Naive thymus-derived CD4-positive, alpha-beta T cell (primary cell): ENCODE data around the gene SAXO2. TPM values are rescaled to one million over a fixed set of nuclear protein-coding genes. Genes with fewer than 3 reads are reported as not detected.
A peak's percentile ranks its signal among the peaks of the same experiment; 100 is the strongest.
"Not testable (repeated sequence)": the region's sequence is repeated elsewhere in the genome, so short reads cannot be mapped to it uniquely, and the experiment has no call there.

ENCODE experiments used
- ATAC-seq: fragments of 150-1000 bp; cut with Tn5 transposase; 2 replicates; pipeline ENCODE4 v1.10.0; 2021; ENCODE audit warnings: mild to moderate bottlenecking, moderate library complexity
- CTCF ChIA-PET: fragments of 350-600 bp; sonication (Branson Sonifier 250); formaldehyde crosslinking; loops from one replicate; lab custom pipeline; 2021; ENCODE audit warnings: antibody characterized with exemption; lab: Charles Lee
- POLR2A ChIA-PET: fragments of 350-600 bp; sonication (Branson Sonifier 250); formaldehyde crosslinking; loops from one replicate; lab custom pipeline; 2021; ENCODE audit warnings: antibody characterized with exemption, inconsistent platforms; lab: Charles Lee
- DNase-seq, 9 donors: peaks; one replicate each; pipeline versions ENCODE4 v3.0.0 to v3.0.0-alpha.2; 2020 to 2022; ENCODE audit warnings: mixed read lengths in 1 of 9
- H3K27ac ChIP-seq: one replicate; pipeline ENCODE4 v1.7.0; 2013; ENCODE audit warnings: mild to moderate bottlenecking, low read depth, low read length, moderate library complexity
- H3K27me3 ChIP-seq, 2 donors: one replicate each; pipeline ENCODE4 v1.7.0; 2013; ENCODE audit warnings: low read length in 2 of 2, mild to moderate bottlenecking in 2 of 2, moderate library complexity in 2 of 2; ENCODE audit not compliant: control insufficient read depth in 2 of 2, insufficient read depth in 2 of 2
- H3K36me3 ChIP-seq, 3 experiments: 1 replicate in 2 of 3; 2 replicates in 1 of 3; pipeline ENCODE4 v1.7.0; 2013; ENCODE audit warnings: low read length in 3 of 3, mild to moderate bottlenecking in 3 of 3, moderate library complexity in 1 of 3; ENCODE audit not compliant: insufficient read depth in 3 of 3, control insufficient read depth in 2 of 3
- H3K4me1 ChIP-seq, 2 donors: one replicate each; pipeline ENCODE4 v1.7.0; 2013; ENCODE audit warnings: low read length in 2 of 2, mild to moderate bottlenecking in 2 of 2, moderate library complexity in 1 of 2; ENCODE audit not compliant: control insufficient read depth in 2 of 2, insufficient read depth in 2 of 2
- H3K4me3 ChIP-seq: 2 replicates; pipeline ENCODE4 v1.7.0; 2013; ENCODE audit warnings: mild to moderate bottlenecking, low read length
- H3K9me3 ChIP-seq, 3 experiments: 1 replicate in 2 of 3; 2 replicates in 1 of 3; pipeline ENCODE4 v1.7.0; 2013; ENCODE audit warnings: low read length in 3 of 3; ENCODE audit not compliant: control insufficient read depth in 2 of 3
- H3K27ac Mint-ChIP-seq, 9 donors: one replicate each; pipeline ENCODE4 v1.8.0; 2020 to 2022; ENCODE audit warnings: mixed read lengths in 9 of 9, mild to moderate bottlenecking in 8 of 9, moderate library complexity in 5 of 9, inconsistent platforms in 2 of 9
- H3K27me3 Mint-ChIP-seq, 5 donors: one replicate each; pipeline ENCODE4 v1.8.0; 2021 to 2022; ENCODE audit warnings: mixed read lengths in 5 of 5, mild to moderate bottlenecking in 1 of 5
- H3K36me3 Mint-ChIP-seq, 5 donors: one replicate each; pipeline ENCODE4 v1.8.0; 2020 to 2022; ENCODE audit warnings: mixed read lengths in 5 of 5, mild to moderate bottlenecking in 3 of 5, inconsistent platforms in 1 of 5
- H3K4me1 Mint-ChIP-seq, 7 donors: one replicate each; pipeline ENCODE4 v1.8.0; 2020 to 2022; ENCODE audit warnings: mixed read lengths in 7 of 7, mild to moderate bottlenecking in 3 of 7, inconsistent platforms in 1 of 7
- H3K4me3 Mint-ChIP-seq, 10 donors: one replicate each; pipeline ENCODE4 v1.8.0; 2020 to 2022; ENCODE audit warnings: mild to moderate bottlenecking in 10 of 10, mixed read lengths in 10 of 10, moderate library complexity in 6 of 10, inconsistent platforms in 2 of 10
- H3K9me3 Mint-ChIP-seq, 11 donors: one replicate each; pipeline ENCODE4 v1.8.0; 2020 to 2022; ENCODE audit warnings: mixed read lengths in 11 of 11, mild to moderate bottlenecking in 4 of 11, inconsistent platforms in 1 of 11, moderate library complexity in 1 of 11
- intact Hi-C, 2 donors: fragments of 100-400 bp; cut with micrococcal nuclease; formaldehyde crosslinking; loops; one replicate each; pipeline ENCODE4 v1.15.1; 2023
- polyA plus RNA-seq, 2 donors: library from polyadenylated mRNA; unstranded; fragments of 300-500 nt; fragmentation: Illumina TruSeq; gene quantifications; one replicate each; pipeline ENCODE4 v1.2.3, GENCODE V29; 2021
- total RNA-seq, 6 experiments: library from RNA in 5 of 6; stranded (reverse) in 5 of 6; gene quantifications; 1 replicate in 5 of 6; 2 replicates in 1 of 6; pipeline ENCODE4 v1.2.3 and lab custom pipeline; 2021 to 2026

SAXO2 gene
- total and polyA plus RNA-seq, 7 experiments from 2014 or later = 0.25 to 6.4 (median 1.6) TPM; not detected in 2

DNA sequence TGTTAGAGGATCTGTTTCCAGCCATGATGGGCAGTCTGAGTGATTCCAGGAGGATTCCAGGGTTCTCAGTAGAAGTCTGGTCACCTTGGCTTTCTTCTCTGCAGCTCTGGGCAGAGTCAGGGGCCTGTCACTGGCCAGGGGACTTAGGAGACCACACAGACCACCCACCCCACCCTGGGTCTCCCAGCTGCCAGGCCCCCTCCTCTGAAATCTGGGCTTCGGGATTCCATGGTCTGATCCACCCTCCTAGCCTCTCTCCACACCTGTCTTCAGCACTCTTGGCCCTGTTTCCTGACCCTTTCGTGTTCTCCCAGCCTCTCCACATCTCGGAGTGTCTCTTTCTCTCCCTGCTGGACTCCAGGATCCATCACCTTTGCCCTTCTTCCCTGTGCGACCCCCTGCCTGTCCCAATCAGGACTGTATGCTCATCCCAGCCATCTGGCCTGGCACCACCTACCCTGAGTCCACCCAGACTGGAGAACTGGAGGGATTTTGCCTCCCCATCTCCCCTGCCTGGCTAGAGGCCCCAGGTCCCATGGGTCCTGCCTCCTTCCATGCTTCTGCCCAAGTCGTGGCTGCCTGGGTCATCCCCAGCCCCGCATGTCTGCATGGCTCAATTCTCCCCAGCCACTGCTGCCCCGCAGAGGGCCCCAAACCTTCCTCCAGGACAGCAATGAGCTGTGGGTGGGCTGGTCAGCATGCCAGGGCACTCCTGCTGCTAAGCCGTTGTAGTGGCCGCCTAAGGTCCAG, 52.3 kb downstream of the SAXO2 start:
- no peak for DNase-seq
- peaks cover 0 to 11% (median 0%) of the 10 kb centered on the region in 5 donors for H3K27me3 Mint-ChIP-seq

DNA sequence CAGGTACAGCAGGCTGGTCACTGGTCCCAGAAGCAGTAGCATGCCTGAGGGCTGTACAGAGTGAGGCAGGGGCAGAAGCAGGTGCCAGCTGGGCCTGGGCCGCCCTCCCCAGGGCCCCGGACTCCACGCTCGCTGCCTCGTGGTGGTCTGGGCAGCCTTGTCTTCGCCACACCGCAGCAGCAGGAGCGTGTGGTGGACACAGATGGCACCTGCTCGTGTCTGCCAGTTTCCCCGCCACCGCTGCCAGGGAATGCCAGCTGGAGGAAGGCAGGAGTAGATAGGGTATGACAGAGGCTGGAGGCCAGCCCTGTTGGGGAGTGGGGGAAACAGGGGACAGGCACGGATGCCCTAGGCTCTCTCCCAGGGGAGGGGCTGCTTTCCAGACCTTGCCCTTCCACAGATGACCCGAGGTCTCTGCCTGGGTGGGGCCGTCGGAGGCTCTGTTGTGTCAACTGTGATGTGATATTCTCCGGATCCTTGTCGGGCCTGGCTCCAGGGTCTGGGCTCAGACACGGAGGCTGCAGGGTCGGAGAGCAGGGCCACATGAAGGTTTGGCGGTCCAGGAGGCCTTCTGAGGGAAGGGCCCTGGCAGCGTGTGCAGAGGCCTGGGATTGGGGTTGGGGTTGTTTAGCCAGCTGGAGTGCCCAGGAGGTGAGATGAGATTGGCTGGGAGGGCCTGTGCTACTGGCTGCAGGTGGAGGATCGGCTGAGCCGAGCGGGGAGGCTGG, 53.1 kb downstream of the SAXO2 start:
- CTCF ChIA-PET = no interaction called here
- no peak overlapping the region for H3K27ac ChIP-seq
- no peak overlapping the region for H3K4me3 Mint-ChIP-seq
- no peaks in the 10 kb centered on the region for H3K9me3 ChIP-seq
- no peaks in the 10 kb centered on the region for H3K27me3 ChIP-seq
- peak overlapping the region in 1 of 9 donors; percentile 62 for H3K27ac Mint-ChIP-seq
- ATAC-seq (no peak), DNase-seq (no peak)
- no peaks in the 10 kb centered on the region for H3K4me1 ChIP-seq
- H3K9me3 Mint-ChIP-seq = peaks cover 0 to 7% (median under 1%) of the 10 kb centered on the region in 11 donors
- peaks cover 0 to 8% (median 3%) of the 10 kb centered on the region in 5 donors for H3K36me3 Mint-ChIP-seq
- POLR2A ChIA-PET = interaction anchor here (1.2 kb wide), 1 partner anchor 17 kb away, joined by 3 read pairs; no protein-coding TSS in a partner anchor
- peaks cover 0 to 6% (median 0%) of the 10 kb centered on the region in 5 donors for H3K27me3 Mint-ChIP-seq
- intact Hi-C loops = no loop called here
- H3K4me1 Mint-ChIP-seq = peaks cover 0 to 2% (median 0%) of the 10 kb centered on the region in 7 donors
- H3K4me3 ChIP-seq = no peak overlapping the region
- no peaks in the 10 kb centered on the region for H3K36me3 ChIP-seq

More for the DNA sequence above, 52.3 kb downstream of the SAXO2 start:
- peaks cover 0 to 2% (median 0%) of the 10 kb centered on the region in 7 donors for H3K4me1 Mint-ChIP-seq
- intact Hi-C loops = no loop called here
- ChIA-PET CTCF (no interaction called here), POLR2A (interaction anchor here (1.2 kb wide), 1 partner anchor 16 kb away, joined by 3 read pairs; no protein-coding TSS in a partner anchor)
- peaks cover 0 to 12% (median 5%) of the 10 kb centered on the region in 11 donors for H3K9me3 Mint-ChIP-seq
- Histone ChIP-seq H3K27me3 (no peaks in the 10 kb centered on the region), H3K4me3 (no peak overlapping the region), H3K4me1 (no peaks in the 10 kb centered on the region), H3K36me3 (no peaks in the 10 kb centered on the region), H3K9me3 (no peaks in the 10 kb centered on the region), H3K27ac (no peak overlapping the region)
- H3K4me3 Mint-ChIP-seq = no peak overlapping the region
- no peak for ATAC-seq
- peak overlapping the region in 2 of 9 donors; percentile 43 to 62 for H3K27ac Mint-ChIP-seq
- peaks cover 0 to 13% (median 7%) of the 10 kb centered on the region in 5 donors for H3K36me3 Mint-ChIP-seq

DNA sequence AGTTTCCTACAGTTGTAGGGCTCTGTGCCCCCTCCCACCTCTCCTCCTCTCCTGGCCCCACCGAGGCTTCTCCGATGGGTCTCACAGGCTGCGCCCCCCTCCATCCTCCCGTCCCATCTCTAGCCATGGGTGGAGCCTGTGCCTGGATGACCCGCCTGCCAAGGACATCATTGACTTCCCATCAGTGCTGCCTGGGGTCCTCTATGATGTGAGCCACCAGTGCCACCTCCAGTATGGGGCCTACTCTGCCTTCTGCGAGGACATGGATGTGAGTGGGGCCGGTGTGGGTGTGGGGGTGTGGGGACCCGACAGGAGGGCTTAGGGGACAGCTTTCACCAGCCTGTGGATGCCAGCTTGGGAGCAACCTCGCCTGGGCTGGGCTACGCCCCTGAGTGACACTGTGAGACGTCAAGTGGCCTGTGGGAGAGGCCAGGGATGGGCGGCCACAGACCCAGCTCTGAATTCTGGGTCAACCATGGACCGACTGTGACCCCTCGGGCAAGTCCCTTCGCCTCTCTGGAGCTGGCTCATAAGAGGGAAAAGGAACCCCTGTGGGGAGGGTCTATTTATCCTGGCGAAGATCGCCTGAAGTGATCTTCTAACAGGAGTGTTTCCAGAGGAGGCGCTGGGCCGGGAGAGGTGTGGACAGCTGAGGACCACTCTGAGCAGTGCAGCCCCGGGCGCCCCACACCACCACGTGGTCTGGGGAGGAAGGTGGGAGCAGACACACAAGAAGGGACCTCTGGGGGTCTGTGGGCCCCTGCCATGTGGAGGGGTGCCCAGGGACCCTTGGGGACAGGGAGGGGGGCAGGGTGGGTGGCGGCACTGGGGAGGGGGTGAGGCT, 53.9 kb downstream of the SAXO2 start:
- POLR2A ChIA-PET, H3K27ac ChIP-seq, H3K36me3 ChIP-seq, DNase-seq, ATAC-seq, H3K4me3 Mint-ChIP-seq, CTCF ChIA-PET, H3K4me1 ChIP-seq, H3K27me3 ChIP-seq, H3K9me3 ChIP-seq, H3K27me3 Mint-ChIP-seq, H3K4me3 ChIP-seq, intact Hi-C loops, H3K9me3 Mint-ChIP-seq, H3K36me3 Mint-ChIP-seq, H3K4me1 Mint-ChIP-seq: not testable (repeated sequence)
- peak overlapping the region in 1 of 9 donors; percentile 25 for H3K27ac Mint-ChIP-seq

DNA sequence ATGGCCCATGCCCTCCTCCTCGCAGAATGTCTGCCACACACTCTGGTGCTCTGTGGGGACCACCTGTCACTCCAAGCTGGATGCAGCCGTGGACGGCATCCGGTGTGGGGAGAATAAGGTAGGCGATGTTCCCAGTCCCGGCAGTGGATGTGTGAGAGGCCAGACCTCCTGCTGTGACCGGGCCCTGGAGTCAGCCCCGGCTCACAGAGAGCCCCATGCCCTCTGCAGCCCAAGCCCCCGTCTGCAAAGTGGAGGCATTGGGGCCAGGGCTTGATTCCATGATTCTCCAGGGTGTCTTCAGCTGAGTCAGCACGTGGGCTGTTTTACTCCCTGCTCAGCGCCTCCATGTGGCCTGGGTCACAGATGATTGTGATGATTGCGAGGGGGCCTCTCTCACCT, 54.5 kb downstream of the SAXO2 start:
- intact Hi-C loops = no loop called here
- Histone ChIP-seq H3K9me3 (no peaks in the 10 kb centered on the region), H3K27me3 (no peaks in the 10 kb centered on the region), H3K4me3 (no peak overlapping the region), H3K4me1 (no peaks in the 10 kb centered on the region), H3K27ac (no peak overlapping the region), H3K36me3 (no peaks in the 10 kb centered on the region)
- Mint-ChIP-seq H3K4me1 (peaks cover 0 to 2% (median 0%) of the 10 kb centered on the region in 7 donors), H3K4me3 (no peak overlapping the region), H3K27me3 (no peaks in the 10 kb centered on the region), H3K36me3 (no peaks in the 10 kb centered on the region), H3K9me3 (no peaks in the 10 kb centered on the region), H3K27ac (no peak overlapping the region)
- ATAC-seq = no peak
- ChIA-PET CTCF (no interaction called here), POLR2A (no interaction called here)
- DNase-seq = no peak

DNA sequence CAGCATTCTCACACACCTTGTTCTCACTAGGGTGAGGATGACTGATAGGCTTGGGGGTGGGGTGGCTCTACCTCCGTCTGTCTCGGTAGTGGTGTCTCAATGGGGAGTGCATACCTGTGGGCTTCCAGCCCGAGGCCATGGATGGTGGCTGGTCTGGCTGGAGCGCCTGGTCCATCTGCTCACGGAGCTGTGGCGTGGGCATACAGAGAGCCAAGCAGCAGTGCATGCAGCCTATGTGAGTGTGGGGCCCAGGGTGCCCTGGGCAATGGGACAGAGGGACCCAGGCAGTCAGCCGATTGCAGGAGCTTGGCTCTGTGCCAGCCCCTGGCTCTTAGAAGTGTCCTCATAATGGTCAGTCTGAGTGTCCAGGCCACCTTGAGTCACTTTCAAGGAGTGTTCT, 54.9 kb downstream of the SAXO2 start:
- intact Hi-C loops = not testable (repeated sequence)

DNA sequence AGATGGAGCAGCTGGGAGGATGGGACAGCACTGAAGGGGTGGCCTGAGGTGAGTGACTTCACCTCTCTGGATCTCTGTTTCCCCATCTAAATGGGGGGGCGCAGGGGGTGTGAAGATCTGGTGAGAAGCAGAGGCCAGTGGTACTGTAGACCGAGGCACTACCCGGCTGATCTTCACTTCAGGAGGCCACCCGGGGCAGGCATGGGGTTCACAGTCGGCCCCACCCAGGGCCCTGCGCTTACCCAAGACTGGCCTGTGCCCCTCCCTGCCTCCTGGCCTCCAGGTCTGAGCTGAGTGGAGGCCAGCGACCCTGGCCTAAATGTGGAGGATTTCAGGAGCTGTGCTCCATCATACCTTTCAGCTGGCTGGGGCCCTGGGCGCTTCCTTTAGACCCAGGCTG, 55.7 kb downstream of the SAXO2 start:
- H3K9me3 Mint-ChIP-seq, H3K36me3 Mint-ChIP-seq, H3K27ac ChIP-seq, DNase-seq, H3K4me3 Mint-ChIP-seq, POLR2A ChIA-PET, H3K4me1 Mint-ChIP-seq, CTCF ChIA-PET, H3K36me3 ChIP-seq, H3K27ac Mint-ChIP-seq, H3K4me1 ChIP-seq, H3K9me3 ChIP-seq, H3K4me3 ChIP-seq, intact Hi-C loops, H3K27me3 ChIP-seq, H3K27me3 Mint-ChIP-seq: not testable (repeated sequence)
- ATAC-seq = peak; percentile 22

More for the DNA sequence above, 54.9 kb downstream of the SAXO2 start:
- ATAC-seq, H3K27me3 Mint-ChIP-seq, H3K4me1 ChIP-seq, H3K4me1 Mint-ChIP-seq, H3K36me3 Mint-ChIP-seq, H3K9me3 ChIP-seq, CTCF ChIA-PET, H3K36me3 ChIP-seq, H3K4me3 ChIP-seq, POLR2A ChIA-PET, H3K27ac ChIP-seq, H3K9me3 Mint-ChIP-seq, H3K27me3 ChIP-seq, H3K27ac Mint-ChIP-seq, DNase-seq, H3K4me3 Mint-ChIP-seq: not testable (repeated sequence)
